HG02642 (cell line): ENCODE data around the gene PIK3CD.
"Not testable (repeated sequence)": the region's sequence is repeated elsewhere in the genome, so short reads cannot be mapped to it uniquely, and the experiment has no call there.

Experiments used
- ATAC-seq: cut with Tn5 transposase; IDR thresholded peaks from one replicate; pipeline ENCODE4 v1.9.1; 2021; ENCODE audit warnings: mild to moderate bottlenecking; ENCODE audit not compliant: unreplicated experiment, poor library complexity

Gene PIK3CD

DNA sequence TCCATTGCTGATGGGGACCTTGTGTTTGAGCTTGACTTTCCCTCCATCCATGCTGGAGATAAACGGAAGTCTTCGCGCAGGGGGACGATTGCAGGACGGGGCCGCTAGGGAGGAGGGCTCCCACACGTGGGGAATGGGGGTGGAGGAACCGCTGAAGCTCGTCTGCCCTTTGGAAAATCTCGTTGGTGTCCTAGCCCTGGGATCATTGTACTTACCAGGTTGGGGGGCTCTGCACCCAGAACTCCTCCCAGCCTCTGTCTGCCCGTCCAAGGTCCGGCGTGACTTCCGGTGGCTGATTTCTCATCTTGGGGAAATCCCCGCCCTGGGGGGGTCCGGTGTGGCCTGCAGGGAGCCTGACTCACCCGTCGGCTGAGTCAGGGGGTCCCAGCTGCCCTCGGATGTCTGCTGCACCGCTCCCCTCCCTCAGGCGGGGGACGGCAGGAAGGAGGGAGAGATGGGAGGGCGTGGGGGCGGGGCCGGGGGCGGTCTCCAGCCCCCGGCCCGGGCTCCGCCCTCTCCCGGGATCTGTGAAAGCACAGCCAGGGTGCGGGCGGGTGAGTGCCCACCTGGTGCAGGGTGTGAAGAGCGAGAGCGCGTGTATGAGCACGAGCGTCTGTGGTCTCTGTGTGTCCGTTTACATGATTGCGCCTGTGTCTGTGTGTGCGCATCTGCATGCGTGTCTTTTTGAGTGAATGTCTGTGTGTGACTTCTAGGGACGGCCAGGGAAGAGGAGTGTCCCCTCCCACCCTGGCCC lies 35.8 kb downstream of the PIK3CD start:
- no peak for ATAC-seq

DNA sequence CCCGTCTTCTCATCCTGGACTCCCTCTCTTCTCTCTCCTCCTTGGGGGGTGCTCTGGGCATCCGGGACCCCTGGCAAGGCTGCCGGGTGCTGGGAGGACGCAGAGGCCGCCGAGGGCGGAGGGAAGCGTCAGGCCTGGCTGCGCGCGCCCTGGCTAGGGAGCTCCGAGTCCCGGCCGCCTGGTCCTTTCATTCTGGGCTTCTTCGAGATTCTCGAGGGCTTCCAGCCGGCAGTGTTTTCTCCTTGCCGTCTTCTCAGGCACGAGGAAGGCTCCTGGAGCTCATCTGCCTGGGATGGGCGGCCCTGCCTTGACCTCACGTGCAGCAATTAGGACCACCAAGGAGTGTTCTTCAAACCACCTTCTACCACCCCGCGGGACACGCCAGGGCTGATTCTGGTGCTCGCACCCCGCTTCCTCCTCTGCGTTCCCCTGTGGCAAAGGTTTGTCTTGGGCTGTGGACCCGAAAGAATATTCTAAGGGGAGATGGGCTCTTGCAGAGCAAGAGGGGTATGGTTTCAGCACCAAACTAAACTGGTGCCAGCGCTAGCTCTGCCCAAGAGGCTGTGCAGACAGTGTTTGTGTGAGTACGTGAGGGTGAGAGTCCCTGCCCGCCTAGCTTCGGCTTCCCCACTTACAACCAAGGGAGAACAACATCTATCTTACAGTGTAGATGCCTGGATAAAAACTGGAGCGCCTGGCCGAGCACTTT lies 36.5 kb downstream of the PIK3CD start:
- ATAC-seq = no peak

DNA sequence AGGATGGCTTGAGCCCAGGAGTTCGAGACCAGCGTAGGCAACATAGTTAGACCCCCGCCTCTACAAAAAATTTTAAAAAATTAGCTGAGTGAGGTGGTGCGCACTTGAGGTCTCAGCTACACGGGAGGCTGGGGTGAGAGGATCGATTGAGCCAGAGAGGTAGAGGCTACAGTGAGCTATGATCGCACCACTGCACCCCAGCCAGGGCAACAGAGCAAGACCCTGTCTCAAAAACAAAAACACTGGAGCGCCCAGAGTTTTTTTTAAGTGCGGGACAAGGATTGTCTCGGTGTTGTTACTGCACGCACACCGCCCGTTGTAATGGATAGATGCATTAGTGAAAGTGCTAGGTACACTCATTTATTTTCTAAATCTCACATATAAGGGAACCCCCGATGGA lies 37.1 kb downstream of the PIK3CD start:
- ATAC-seq = no peak

DNA sequence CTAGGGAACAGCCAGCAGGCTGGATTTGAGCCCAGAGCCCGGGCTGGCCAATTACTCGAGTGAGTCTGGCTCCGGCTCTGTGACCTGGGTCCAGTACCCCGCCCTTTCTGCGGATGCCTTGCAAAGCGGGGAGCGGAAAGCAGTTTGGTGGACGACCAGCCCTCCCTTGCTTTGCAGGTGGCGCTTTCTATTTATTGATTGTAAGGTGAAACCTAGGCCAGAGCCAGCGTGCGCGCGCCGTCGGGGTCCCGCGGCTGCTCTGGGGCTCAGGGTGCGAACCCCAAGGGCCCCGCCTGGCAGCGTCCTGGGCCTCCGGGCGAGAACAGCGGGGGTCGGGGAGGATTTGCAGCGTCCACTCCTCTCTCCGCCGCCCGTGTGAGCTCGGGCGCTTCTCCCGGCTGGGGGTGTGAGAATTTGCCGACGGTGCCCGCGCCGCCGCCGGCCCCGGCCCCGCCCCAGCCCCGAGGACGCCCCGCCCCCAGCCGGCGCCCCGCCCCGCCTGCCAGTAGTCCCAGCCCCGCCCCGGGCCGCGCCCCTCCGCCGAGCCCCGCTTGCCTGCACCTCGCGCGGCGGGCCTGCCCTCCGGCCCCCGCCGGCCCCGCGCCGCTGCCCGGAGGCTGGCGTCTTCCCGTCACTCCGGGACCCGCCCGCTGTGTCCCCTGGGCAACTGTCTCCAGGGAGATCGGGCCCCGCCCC lies 37.6 kb downstream of the PIK3CD start:
- ATAC-seq = peak; percentile 71

DNA sequence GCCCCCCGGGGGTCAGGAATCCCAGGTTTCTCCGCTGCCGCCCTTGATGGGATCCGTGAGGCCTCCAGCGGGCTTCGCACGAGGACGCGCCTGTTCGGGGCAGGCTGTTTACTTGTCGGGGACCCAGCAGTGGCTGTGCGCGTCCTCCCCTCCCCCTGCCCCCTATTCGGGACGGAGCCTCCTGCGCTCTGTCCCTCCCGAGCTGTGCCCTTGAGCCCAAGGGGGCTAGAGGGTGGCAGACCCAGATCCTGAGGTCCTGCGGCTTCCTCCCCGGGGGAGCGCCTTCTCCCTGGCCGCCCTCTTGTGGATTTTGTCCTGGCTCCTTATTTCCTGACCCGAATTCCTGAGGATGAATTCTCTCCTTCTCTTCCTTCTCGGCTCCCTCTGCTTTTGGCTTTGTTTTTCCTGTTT lies 38.4 kb downstream of the PIK3CD start:
- no peak for ATAC-seq

DNA sequence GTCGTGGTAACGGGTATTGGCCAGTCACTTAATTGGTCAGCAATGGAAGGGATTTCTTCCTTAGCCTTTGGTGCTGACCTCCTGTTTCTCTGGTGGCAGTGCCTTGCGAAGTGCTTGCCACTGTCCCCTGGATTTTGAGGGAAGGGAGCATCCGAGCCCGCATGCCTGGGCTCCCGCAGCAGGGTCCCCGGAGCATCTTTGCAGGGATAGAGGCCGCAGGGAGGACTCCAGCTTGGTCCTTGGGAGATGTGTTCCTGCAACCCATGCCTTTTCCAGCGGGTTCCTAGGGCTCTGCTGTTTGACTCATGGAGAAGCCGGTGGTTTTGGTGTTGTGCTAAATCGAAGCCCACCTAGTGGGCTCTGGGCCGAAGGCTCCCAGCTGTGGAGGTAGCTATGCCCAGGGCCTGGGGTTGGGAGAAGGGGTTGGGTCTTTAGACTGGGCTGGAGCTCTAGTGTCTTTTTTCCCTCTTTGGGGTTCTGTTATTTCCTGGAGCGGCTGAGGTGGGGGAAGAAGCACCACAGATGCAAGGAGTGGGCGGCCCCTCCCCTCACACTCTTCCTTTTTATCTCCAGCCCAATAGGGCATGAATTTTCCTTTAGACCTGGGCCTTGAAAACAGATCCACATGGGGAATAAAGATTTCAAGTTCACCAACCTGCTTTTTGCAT lies 39.0 kb downstream of the PIK3CD start:
- ATAC-seq = no peak

DNA sequence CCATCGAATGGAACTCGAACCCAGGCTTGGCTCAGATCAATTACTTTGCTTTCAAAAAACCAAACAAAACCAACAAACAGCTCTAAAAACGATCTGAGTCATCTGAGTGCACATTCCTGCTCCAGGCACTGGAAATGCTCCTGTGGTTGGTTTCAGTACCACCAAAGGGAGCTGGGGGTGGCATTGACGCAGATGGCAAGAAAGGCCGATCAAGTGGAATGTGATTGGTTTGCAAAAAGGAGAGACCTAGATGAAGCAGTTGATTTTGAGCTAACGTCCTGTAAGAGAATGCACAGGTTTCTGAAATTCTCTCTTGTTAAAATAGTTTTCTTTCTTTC lies 39.5 kb downstream of the PIK3CD start:
- ATAC-seq = no peak

DNA sequence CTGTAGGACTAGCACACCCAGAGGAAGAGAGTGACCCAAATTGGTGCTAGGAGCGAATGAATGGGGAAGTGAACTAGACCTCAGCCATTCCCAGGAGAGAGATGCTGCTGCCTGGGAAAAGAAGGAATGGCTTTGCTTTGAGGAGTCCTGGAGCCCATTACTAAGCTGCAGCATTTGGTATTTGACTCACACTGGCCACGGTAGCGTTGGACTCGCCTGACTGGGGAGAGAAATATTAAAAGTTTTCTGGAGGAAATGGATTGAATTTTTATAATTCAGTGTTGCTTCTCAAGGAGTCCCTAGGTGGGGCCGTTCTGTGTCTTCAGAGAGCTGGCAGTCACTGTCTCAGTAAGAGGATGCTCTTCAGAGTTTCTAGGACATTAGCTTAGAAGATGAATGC lies 40.2 kb downstream of the PIK3CD start:
- no peak for ATAC-seq

DNA sequence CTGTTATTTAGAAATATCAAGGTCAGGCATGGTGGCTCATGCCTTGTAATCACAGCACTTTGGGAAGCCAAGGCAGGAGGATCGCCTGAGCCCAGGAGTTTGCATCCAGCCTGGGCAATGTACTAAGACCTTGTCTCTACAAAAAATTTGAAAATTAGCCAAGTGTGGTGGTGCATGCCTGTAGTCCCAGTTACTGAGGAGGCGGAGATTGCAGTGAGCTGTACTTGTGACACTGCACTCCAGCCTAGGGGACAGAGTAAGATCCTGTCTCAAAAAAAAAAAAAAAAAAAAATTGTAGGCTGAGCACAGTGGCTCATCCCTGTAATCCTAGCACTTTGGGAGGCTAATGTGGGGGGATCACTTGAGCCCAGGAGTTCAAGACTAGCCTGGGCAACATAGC lies 45.3 kb downstream of the PIK3CD start:
- no peak for ATAC-seq

DNA sequence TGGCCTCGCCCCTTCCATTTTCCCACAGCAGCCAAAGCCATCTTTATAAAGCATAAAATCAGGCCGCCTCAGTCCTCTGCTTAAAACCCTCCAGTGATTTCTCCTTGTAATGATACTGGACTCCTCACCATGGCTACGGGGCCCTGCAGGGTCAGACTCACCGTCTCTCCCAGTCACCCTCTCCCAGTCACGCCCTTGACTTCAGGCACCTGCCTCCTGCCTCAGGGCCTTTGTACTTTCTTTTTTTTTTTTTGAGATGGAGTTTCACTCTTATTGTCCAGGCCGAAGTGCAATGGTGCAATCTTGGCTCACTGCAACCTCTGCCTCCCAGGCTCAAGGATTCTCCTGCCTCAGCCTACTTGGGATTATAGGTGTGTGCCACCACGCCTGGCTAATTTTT lies 47.8 kb downstream of the PIK3CD start:
- ATAC-seq = no peak

DNA sequence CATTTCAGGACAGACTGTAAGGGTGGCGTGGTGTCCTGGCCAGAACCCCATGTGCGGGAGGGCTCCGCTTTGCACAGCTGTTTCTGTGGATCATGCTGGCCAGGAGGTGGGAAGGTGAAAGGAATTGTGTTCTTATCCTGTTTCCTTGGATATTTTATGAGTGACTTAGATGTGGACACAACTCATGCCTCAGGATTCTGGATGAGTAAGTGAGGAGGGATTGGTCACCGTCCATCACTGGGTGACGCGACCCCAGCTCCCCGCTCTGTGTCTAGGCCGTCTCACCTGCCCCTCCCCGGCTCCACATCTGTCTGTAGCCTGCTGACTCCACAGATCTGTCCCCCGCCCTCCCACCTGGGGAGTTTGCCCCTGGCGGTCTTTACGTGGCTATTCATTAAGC lies 48.8 kb downstream of the PIK3CD start:
- no peak for ATAC-seq

DNA sequence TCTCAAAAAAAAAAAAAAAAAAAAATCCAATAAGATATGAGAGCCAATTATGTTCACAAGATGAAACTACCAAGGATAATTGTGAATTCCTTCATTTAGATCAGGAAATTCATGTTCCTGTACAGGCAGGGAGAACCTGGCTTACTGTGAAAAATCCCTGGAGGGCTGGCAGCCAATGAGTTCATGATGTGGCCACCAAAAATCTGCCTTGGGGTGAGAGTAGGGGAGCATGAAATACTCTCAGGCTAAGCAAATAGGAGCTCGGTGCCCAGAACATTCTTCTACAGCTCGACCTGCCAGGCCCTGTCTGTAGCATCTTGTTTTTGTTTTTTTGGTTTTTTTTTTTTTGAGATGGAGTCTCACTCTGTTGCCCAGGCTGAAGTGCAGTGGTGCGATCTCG lies 50.1 kb downstream of the PIK3CD start:
- no peak for ATAC-seq

DNA sequence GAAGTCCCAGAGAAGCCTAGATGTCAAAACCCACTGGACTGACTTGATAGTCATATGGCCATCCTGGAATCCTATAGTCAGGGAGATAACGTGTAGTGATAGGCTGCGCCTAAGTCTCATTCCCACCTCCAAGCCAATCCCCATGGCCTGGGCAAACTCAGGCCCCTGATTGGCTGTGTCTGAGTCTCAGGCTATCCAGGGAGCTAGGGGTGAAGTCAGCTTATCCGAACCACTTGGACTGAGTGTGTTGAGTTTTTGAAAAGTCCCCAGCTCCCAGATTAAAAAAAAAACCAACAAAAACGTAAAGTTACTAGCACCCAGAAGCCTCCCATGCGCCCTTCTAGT lies 51.6 kb downstream of the PIK3CD start:
- ATAC-seq = no peak

DNA sequence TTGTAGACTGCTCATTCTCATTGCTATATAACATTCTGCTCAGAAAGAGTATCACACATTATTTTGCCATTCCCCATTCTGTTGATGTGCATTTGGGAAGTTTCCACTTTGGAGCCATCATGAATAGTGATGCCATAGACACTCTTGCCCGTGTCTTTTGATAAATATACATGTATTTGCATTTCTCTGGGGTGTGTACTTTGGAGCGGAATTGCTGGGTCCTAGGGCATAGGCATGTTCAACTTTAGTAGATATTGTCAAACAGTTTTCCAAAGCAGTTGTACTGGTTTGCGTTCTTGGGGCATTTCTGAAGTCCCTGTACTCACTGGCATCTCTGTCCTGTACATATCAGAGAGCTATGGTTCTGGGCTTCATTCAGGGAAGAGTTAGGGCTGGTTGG lies 52.1 kb downstream of the PIK3CD start:
- ATAC-seq = no peak

DNA sequence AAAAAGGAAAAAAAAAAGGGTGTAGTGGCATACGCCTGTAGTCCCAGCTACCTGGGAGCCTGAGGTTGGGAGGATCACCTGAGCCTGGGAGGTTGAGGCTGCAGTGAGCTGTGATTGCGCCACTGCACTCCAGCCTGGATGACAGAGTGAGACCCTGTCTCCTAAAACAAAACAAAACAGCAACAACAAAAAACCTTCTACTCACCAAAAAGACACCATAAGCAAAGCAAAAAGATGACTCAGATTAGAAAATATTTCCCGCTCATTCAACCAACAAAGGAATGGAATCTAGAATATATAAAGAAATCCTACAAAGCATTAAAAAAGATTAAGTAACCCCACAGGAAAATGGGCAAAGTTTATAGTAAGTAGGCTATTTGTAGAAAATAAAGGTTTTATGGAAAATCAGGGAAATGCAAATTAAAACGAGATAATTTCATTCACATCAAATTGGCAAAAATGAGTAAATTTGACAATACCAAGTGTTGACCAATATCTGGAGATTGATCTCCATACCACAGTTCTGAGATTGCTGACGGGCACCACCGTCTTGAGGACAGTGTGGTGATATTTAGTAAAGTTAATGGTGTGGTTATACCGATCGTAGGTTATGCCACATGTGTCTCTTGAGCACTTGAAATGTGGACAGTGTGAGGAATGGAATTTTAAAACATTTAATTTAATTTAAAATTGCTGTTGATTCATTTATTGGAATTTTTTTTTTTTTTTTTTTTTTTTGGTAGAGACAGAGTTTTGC lies 54.0 kb downstream of the PIK3CD start:
- no peak for ATAC-seq

DNA sequence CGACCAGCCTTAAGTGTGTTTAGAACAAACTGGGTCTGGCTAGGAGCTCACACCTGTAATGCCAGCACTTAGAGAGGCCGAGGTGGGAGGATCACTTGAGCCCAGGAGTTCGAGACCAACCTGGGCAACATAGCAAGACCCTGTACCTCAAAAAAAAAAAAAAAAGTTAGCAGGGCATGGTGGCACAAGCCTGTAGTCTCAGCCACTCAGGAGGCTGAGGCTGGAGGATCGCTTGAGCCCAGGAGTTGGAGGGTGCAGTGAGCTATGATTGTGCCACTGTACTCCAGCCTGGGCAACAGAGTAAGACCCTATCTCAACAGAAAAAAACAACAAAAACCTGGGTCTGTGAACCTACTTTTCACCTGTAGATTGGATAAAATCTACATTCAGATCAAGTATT lies 54.6 kb downstream of the PIK3CD start:
- ATAC-seq = no peak

DNA sequence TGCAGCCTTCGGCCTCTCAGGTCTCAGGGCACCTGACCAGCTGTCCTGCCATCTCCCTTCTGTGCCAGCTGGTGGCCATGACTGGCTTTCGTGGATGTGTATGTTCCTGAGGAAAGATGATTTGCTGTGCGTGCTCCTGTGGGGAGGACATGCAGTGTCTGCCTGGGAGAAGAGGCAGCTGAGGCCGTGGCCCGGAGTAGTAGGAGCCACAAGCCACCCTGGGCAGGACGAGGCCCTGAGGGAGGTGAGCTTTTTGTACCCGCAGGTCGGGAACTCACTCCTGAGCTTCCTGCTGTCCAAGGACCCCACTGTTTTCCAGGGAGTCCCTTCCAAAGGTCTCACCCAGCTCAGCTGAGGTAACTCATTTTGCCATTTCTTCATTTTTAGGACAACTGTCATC lies 58.5 kb downstream of the PIK3CD start:
- no peak for ATAC-seq

DNA sequence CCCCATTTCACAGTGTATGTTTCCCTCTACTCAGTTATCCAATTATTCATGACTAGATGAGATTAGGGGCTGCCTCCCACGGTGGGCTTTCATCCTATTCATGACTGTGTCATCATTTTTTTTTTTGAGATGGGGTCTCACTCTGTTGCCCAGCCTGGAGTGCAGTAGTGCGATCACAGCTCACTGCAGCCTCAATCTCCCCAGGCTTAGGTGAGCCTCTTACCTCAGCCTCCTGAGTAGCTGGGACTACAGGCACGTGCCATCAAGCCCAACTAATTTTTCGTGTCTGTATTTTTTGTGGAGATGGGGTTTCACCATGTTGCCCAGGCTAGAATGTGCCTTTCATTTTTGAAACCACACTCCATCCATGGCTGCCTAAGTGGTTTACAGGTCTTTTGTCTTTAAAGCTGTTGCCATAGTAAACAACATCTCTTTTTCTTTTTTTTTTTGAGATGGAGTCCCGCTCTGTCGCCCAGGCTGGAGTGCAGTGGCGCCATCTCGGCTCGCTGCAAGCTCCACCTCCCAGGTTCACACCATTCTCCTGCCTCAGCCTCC lies 60.0 kb downstream of the PIK3CD start:
- ATAC-seq = no peak

DNA sequence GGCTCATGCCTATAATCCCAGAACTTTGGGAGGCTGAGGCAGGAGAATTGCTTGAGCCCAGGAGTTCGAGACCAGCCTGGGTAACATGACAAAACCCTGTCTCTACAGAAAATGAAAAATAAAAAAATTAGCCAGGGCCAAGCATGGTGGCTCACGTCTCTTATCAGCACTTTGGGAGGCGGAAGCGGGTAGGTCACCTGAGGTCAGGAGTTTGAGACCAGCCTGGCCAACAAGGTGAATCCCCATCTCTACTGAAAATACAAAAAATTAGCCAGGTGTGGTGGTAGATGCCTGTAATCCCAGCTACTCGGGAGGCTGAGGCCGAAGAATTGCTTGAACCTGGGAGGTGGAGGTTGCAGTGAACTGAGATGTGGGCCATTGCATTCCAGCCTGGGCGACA lies 61.2 kb downstream of the PIK3CD start:
- ATAC-seq = not testable (repeated sequence)

DNA sequence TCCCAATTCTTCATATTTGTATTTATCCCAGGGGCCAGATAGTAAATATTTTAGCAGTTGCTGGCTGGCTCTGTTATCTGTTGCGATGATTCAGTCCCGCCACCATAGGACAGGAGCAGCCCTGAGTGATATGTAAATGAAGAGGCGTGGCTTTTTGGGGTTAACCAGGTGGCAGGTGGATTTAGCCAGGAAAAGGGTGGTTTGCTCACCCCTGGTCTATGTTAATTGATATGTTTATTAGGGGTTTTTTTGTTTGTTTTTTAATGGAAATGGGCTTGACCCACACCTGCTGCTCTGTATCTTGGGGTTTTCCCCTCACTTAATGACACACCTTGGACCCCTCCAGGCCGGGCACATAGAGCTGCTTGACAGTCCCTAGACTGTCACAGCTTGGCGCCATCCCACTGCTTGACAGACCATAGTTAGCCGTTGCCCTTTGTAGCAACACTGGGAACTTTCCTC lies 62.8 kb downstream of the PIK3CD start:
- no peak for ATAC-seq
